ENCODE results near the gene ALDH1A3.

The ALDH1A3 gene

GRCh38 chr15:100901296-100901695 lies 21.7 kb downstream of the ALDH1A3 start:
- DNase-seq (ENCODE audit: low read depth in 1 of 2, low spot score in 1 of 2) = no peak

- no peak for DNase-seq (ENCODE audit: low read depth in 1 of 2, low spot score in 1 of 2)
Observed at GRCh38 chr15:100901702-100902435, 22.2 kb downstream of the ALDH1A3 start.

- no peak for DNase-seq (ENCODE audit: low read depth in 1 of 2, low spot score in 1 of 2)
Observed at GRCh38 chr15:100902436-100903167, 23.0 kb downstream of the ALDH1A3 start.

- no peak for DNase-seq (ENCODE audit: low read depth in 1 of 2, low spot score in 1 of 2)
Observed at GRCh38 chr15:100903168-100903554, 23.5 kb downstream of the ALDH1A3 start.

GRCh38 chr15:100905850-100906249 lies 26.2 kb downstream of the ALDH1A3 start:
- DNase-seq (ENCODE audit: low read depth in 1 of 2, low spot score in 1 of 2) = no peak

GRCh38 chr15:100908466-100908865 lies 28.8 kb downstream of the ALDH1A3 start:
- DNase-seq (ENCODE audit: low read depth in 1 of 2, low spot score in 1 of 2) = no peak

- DNase-seq (ENCODE audit: low read depth in 1 of 2, low spot score in 1 of 2) = no peak
Observed at GRCh38 chr15:100909565-100909964, 29.9 kb downstream of the ALDH1A3 start.

GRCh38 chr15:100909989-100910955 lies 30.6 kb downstream of the ALDH1A3 start:
- no peak for DNase-seq (ENCODE audit: low read depth in 1 of 2, low spot score in 1 of 2)

- DNase-seq (ENCODE audit: low read depth in 1 of 2, low spot score in 1 of 2) = no peak
Observed at GRCh38 chr15:100911086-100911485, 31.5 kb downstream of the ALDH1A3 start.

- DNase-seq (ENCODE audit: low read depth in 1 of 2, low spot score in 1 of 2) = no peak
Observed at GRCh38 chr15:100913961-100914360, 34.3 kb downstream of the ALDH1A3 start.

- no peak for DNase-seq (ENCODE audit: low read depth in 1 of 2, low spot score in 1 of 2)
Observed at GRCh38 chr15:100914876-100915275, 35.2 kb downstream of the ALDH1A3 start.

- peak; percentile 19 to 32 for DNase-seq (ENCODE audit: low read depth in 1 of 2, low spot score in 1 of 2)
Observed at GRCh38 chr15:100918034-100918689, 38.5 kb downstream of the ALDH1A3 start.

GRCh38 chr15:100918690-100919480 lies 39.3 kb downstream of the ALDH1A3 start, which contains the start of gene LRRK1:
Gene LRRK1, plus strand, starts transcription at chr15:100919357. Its CDS starts 5,276 bp downstream, at chr15:100924633.
- no peak for DNase-seq (ENCODE audit: low read depth in 1 of 2, low spot score in 1 of 2)

- DNase-seq (ENCODE audit: low read depth in 1 of 2, low spot score in 1 of 2) = no peak
Observed at GRCh38 chr15:100919481-100920405, 40.1 kb downstream of the ALDH1A3 start.

GRCh38 chr15:100920516-100921135 lies 41.0 kb downstream of the ALDH1A3 start:
- DNase-seq (ENCODE audit: low read depth in 1 of 2, low spot score in 1 of 2) = no peak

GRCh38 chr15:100922192-100923040 lies 42.8 kb downstream of the ALDH1A3 start:
- no peak for DNase-seq (ENCODE audit: low read depth in 1 of 2, low spot score in 1 of 2)

- no peak for DNase-seq (ENCODE audit: low read depth in 1 of 2, low spot score in 1 of 2)
Observed at GRCh38 chr15:100923076-100923475, 43.4 kb downstream of the ALDH1A3 start.

- DNase-seq (ENCODE audit: low read depth in 1 of 2, low spot score in 1 of 2) = no peak
Observed at GRCh38 chr15:100923902-100924301, 44.3 kb downstream of the ALDH1A3 start.
